Ishikawa (cell line): ENCODE measurements around the gene UST.

Experiments used
- CEBPB ChIP-seq: IDR thresholded peaks from 2 replicates; pipeline ENCODE4 v1.6.1; 2012
- CREB1 ChIP-seq: IDR thresholded peaks from 2 replicates; pipeline ENCODE4 v1.6.1; 2012; ENCODE audit warnings: low read depth
- EP300 ChIP-seq: IDR thresholded peaks from 2 replicates; pipeline ENCODE4 v1.6.1; 2012; ENCODE audit warnings: borderline replicate concordance
- FOXM1 ChIP-seq: IDR thresholded peaks from 2 replicates; pipeline ENCODE4 v1.6.1; 2012; ENCODE audit warnings: low read depth, borderline replicate concordance
- NFIC ChIP-seq: IDR thresholded peaks from 2 replicates; pipeline ENCODE4 v1.6.1; 2012
- RAD21 ChIP-seq: IDR thresholded peaks from 2 replicates; pipeline ENCODE4 v1.6.1; 2012; ENCODE audit warnings: low read depth
- TAF1 ChIP-seq: IDR thresholded peaks from 2 replicates; pipeline ENCODE4 v1.6.1; 2012; ENCODE audit warnings: low read depth, mild to moderate bottlenecking
- TCF12 ChIP-seq: IDR thresholded peaks from 2 replicates; pipeline ENCODE4 v1.6.1; 2012; ENCODE audit warnings: low read depth
- TEAD4 ChIP-seq: IDR thresholded peaks from 2 replicates; pipeline ENCODE4 v1.6.1; 2012
- YY1 ChIP-seq: IDR thresholded peaks from 2 replicates; pipeline ENCODE4 v1.6.1; 2012; ENCODE audit warnings: low read depth
- ZBTB7A ChIP-seq: IDR thresholded peaks from 2 replicates; pipeline ENCODE4 v1.6.1; 2012; ENCODE audit warnings: low read depth
- TF ChIP-seq, protein P1 (sequence below): IDR thresholded peaks from 2 replicates; pipeline ENCODE4 v1.6.1; 2012
- TF ChIP-seq, protein P2 (sequence below): IDR thresholded peaks from 2 replicates; pipeline ENCODE4 v1.6.1; 2012; ENCODE audit warnings: low read depth, mild to moderate bottlenecking
- TF ChIP-seq, protein P3 (sequence below): IDR thresholded peaks from 2 replicates; pipeline ENCODE4 v1.6.1; 2012

DNA sequence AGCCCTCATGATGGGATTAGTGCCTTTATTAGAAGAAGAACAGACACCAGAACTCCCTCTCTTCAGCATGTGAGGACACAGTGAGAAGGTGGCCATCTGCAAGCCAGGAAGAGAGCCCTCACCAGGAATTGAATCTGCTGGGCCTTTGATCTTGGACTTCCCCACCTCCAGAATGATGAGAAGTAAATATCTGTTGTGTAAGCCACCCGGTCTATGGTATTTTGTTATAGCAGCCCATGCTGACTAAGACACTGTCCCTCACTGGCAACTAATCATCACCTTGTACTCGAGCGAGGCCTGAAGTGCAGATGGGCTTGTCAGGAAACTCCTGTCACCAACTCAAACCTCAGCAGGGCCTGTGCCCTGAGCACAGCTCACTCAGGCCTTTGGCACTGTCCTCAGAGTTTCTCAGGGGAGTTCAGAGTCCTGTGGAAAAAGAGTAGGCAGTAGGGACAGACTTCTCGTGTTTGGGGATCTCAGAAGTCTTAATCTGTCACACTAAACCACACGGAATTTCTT, 62.0 kb downstream of the UST start:
- TF ChIP-seq YY1: no peak
- TF ChIP-seq TEAD4: no peak
- TF ChIP-seq, protein P1, sequence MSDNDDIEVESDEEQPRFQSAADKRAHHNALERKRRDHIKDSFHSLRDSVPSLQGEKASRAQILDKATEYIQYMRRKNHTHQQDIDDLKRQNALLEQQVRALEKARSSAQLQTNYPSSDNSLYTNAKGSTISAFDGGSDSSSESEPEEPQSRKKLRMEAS: no peak
- TF ChIP-seq, protein P2, sequence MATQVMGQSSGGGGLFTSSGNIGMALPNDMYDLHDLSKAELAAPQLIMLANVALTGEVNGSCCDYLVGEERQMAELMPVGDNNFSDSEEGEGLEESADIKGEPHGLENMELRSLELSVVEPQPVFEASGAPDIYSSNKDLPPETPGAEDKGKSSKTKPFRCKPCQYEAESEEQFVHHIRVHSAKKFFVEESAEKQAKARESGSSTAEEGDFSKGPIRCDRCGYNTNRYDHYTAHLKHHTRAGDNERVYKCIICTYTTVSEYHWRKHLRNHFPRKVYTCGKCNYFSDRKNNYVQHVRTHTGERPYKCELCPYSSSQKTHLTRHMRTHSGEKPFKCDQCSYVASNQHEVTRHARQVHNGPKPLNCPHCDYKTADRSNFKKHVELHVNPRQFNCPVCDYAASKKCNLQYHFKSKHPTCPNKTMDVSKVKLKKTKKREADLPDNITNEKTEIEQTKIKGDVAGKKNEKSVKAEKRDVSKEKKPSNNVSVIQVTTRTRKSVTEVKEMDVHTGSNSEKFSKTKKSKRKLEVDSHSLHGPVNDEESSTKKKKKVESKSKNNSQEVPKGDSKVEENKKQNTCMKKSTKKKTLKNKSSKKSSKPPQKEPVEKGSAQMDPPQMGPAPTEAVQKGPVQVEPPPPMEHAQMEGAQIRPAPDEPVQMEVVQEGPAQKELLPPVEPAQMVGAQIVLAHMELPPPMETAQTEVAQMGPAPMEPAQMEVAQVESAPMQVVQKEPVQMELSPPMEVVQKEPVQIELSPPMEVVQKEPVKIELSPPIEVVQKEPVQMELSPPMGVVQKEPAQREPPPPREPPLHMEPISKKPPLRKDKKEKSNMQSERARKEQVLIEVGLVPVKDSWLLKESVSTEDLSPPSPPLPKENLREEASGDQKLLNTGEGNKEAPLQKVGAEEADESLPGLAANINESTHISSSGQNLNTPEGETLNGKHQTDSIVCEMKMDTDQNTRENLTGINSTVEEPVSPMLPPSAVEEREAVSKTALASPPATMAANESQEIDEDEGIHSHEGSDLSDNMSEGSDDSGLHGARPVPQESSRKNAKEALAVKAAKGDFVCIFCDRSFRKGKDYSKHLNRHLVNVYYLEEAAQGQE: no peak
- TF ChIP-seq CEBPB: no peak
- no peak for TF ChIP-seq EP300
- no peak for TF ChIP-seq RAD21
- TF ChIP-seq ZBTB7A: no peak
- no peak for TF ChIP-seq FOXM1
- TF ChIP-seq TAF1: no peak
- TF ChIP-seq NFIC: no peak
- no peak for TF ChIP-seq CREB1
- no peak for TF ChIP-seq TCF12
- TF ChIP-seq, protein P3, sequence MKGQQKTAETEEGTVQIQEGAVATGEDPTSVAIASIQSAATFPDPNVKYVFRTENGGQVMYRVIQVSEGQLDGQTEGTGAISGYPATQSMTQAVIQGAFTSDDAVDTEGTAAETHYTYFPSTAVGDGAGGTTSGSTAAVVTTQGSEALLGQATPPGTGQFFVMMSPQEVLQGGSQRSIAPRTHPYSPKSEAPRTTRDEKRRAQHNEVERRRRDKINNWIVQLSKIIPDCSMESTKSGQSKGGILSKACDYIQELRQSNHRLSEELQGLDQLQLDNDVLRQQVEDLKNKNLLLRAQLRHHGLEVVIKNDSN: no peak
